ENCODE data around the gene NIM1K.

Gene NIM1K

GRCh38 chr5:43216941-43217340 lies 24.9 kb downstream of the NIM1K start:
- no peak overlapping the region for H3K4me3 ChIP-seq (ENCODE audit: low read length in 2 of 2)
- no peak overlapping the region for H3K14ac ChIP-seq (ENCODE audit: low read length)
- no peak for DNase-seq (ENCODE audit: low spot score)
- no peak overlapping the region for H2BK12ac ChIP-seq (ENCODE audit: low read length)
- H3K9me3 ChIP-seq (replicated peaks in 1 of 2; ENCODE audit: control insufficient read depth in 2 of 2, insufficient read depth in 1 of 2, low read depth in 1 of 2, low read length in 2 of 2): no peaks in the 10 kb centered on the region
- no peaks in the 10 kb centered on the region for H3K4me1 ChIP-seq (ENCODE audit: control insufficient read depth in 2 of 2, insufficient read depth in 1 of 2, low read depth in 1 of 2, low read length in 2 of 2)
- no peaks in the 10 kb centered on the region for H3K79me1 ChIP-seq (ENCODE audit: low read depth, low read length)
- H4K8ac ChIP-seq (ENCODE audit: low read depth, low read length): no peak overlapping the region
- H3K27me3 ChIP-seq (ENCODE audit: control insufficient read depth in 3 of 3, insufficient read depth in 3 of 3, low read depth in 1 of 3, low read length in 3 of 3): no peaks in the 10 kb centered on the region
- H3K4me2 ChIP-seq (ENCODE audit: insufficient read depth, low read length, poor library complexity, severe bottlenecking): no peak overlapping the region
- H3K18ac ChIP-seq (ENCODE audit: low read length): no peak overlapping the region
- no peak overlapping the region for H2BK5ac ChIP-seq (ENCODE audit: low read length)
- H3K27ac ChIP-seq (replicated peaks; ENCODE audit: low read length): no peak overlapping the region
- H3K36me3 ChIP-seq (replicated peaks in 1 of 2; ENCODE audit: control insufficient read depth in 2 of 2, insufficient read depth in 2 of 2, low read length in 2 of 2): no peaks in the 10 kb centered on the region
- no peak overlapping the region for H2BK15ac ChIP-seq (ENCODE audit: low read length)
- no peak overlapping the region for H3K4ac ChIP-seq (ENCODE audit: low read length)
- H2AK5ac ChIP-seq (ENCODE audit: low read depth, low read length): no peak overlapping the region
- no peak overlapping the region for H3K23ac ChIP-seq (ENCODE audit: low read depth, low read length, poor library complexity)
- no peak overlapping the region for H3K9ac ChIP-seq (ENCODE audit: low read depth, low read length, poor library complexity)
- no peak overlapping the region for H2AFZ ChIP-seq (ENCODE audit: low read length)
- no peak overlapping the region for H2BK120ac ChIP-seq (ENCODE audit: low read depth, low read length)
- no peak overlapping the region for H4K91ac ChIP-seq (ENCODE audit: low read depth, low read length, poor library complexity)
- WGBS, 2 donors (ENCODE audit: extremely low coverage in 2 of 2, insufficient read length in 2 of 2, insufficient replicate concordance in 1 of 2): no CpG with 5 or more reads among the region's 2 CpGs

GRCh38 chr5:43219120-43219519 lies 27.1 kb downstream of the NIM1K start:
- Histone ChIP-seq H2BK5ac (ENCODE audit: low read length) (no peak overlapping the region), H3K4me1 (ENCODE audit: control insufficient read depth in 2 of 2, insufficient read depth in 1 of 2, low read depth in 1 of 2, low read length in 2 of 2) (no peaks in the 10 kb centered on the region), H3K36me3 (replicated peaks in 1 of 2; ENCODE audit: control insufficient read depth in 2 of 2, insufficient read depth in 2 of 2, low read length in 2 of 2) (no peaks in the 10 kb centered on the region), H3K23ac (ENCODE audit: low read depth, low read length, poor library complexity) (no peak overlapping the region), H2BK12ac (ENCODE audit: low read length) (no peak overlapping the region), H3K9ac (ENCODE audit: low read depth, low read length, poor library complexity) (no peak overlapping the region), H3K4ac (ENCODE audit: low read length) (no peak overlapping the region), H4K91ac (ENCODE audit: low read depth, low read length, poor library complexity) (no peak overlapping the region), H3K27ac (replicated peaks; ENCODE audit: low read length) (no peak overlapping the region), H2AK5ac (ENCODE audit: low read depth, low read length) (no peak overlapping the region), H2AFZ (ENCODE audit: low read length) (no peak overlapping the region), H3K14ac (ENCODE audit: low read length) (no peak overlapping the region), H3K4me3 (ENCODE audit: low read length in 2 of 2) (no peak overlapping the region), H4K8ac (ENCODE audit: low read depth, low read length) (no peak overlapping the region), H3K4me2 (ENCODE audit: insufficient read depth, low read length, poor library complexity, severe bottlenecking) (no peak overlapping the region), H2BK15ac (ENCODE audit: low read length) (no peak overlapping the region), H3K79me1 (ENCODE audit: low read depth, low read length) (no peaks in the 10 kb centered on the region), H3K9me3 (replicated peaks in 1 of 2; ENCODE audit: control insufficient read depth in 2 of 2, insufficient read depth in 1 of 2, low read depth in 1 of 2, low read length in 2 of 2) (no peaks in the 10 kb centered on the region), H3K27me3 (ENCODE audit: control insufficient read depth in 3 of 3, insufficient read depth in 3 of 3, low read depth in 1 of 3, low read length in 3 of 3) (no peaks in the 10 kb centered on the region), H3K18ac (ENCODE audit: low read length) (no peak overlapping the region), H2BK120ac (ENCODE audit: low read depth, low read length) (no peak overlapping the region)
- no peak for DNase-seq (ENCODE audit: low spot score)
- no CpG with 5 or more reads among the region's 1 CpG for WGBS, 2 donors (ENCODE audit: extremely low coverage in 2 of 2, insufficient read length in 2 of 2, insufficient replicate concordance in 1 of 2)

GRCh38 chr5:43221502-43221901 lies 29.5 kb downstream of the NIM1K start:
- no peaks in the 10 kb centered on the region for H3K9me3 ChIP-seq (replicated peaks in 1 of 2; ENCODE audit: control insufficient read depth in 2 of 2, insufficient read depth in 1 of 2, low read depth in 1 of 2, low read length in 2 of 2)
- H3K23ac ChIP-seq (ENCODE audit: low read depth, low read length, poor library complexity): no peak overlapping the region
- H2BK15ac ChIP-seq (ENCODE audit: low read length): no peak overlapping the region
- H4K91ac ChIP-seq (ENCODE audit: low read depth, low read length, poor library complexity): no peak overlapping the region
- H2BK120ac ChIP-seq (ENCODE audit: low read depth, low read length): no peak overlapping the region
- H3K79me1 ChIP-seq (ENCODE audit: low read depth, low read length): no peaks in the 10 kb centered on the region
- H3K4me2 ChIP-seq (ENCODE audit: insufficient read depth, low read length, poor library complexity, severe bottlenecking): no peak overlapping the region
- H3K14ac ChIP-seq (ENCODE audit: low read length): no peak overlapping the region
- H3K36me3 ChIP-seq (replicated peaks in 1 of 2; ENCODE audit: control insufficient read depth in 2 of 2, insufficient read depth in 2 of 2, low read length in 2 of 2): no peaks in the 10 kb centered on the region
- no peak overlapping the region for H3K9ac ChIP-seq (ENCODE audit: low read depth, low read length, poor library complexity)
- no peak overlapping the region for H3K18ac ChIP-seq (ENCODE audit: low read length)
- no peak overlapping the region for H4K8ac ChIP-seq (ENCODE audit: low read depth, low read length)
- DNase-seq (ENCODE audit: low spot score): no peak
- no peak overlapping the region for H3K4ac ChIP-seq (ENCODE audit: low read length)
- no peak overlapping the region for H3K4me3 ChIP-seq (ENCODE audit: low read length in 2 of 2)
- H3K27me3 ChIP-seq (ENCODE audit: control insufficient read depth in 3 of 3, insufficient read depth in 3 of 3, low read depth in 1 of 3, low read length in 3 of 3): peaks cover 0 to 2% (median 0%) of the 10 kb centered on the region in 3 experiments
- no peak overlapping the region for H2AFZ ChIP-seq (ENCODE audit: low read length)
- no peak overlapping the region for H2AK5ac ChIP-seq (ENCODE audit: low read depth, low read length)
- H2BK5ac ChIP-seq (ENCODE audit: low read length): no peak overlapping the region
- no peak overlapping the region for H3K27ac ChIP-seq (replicated peaks; ENCODE audit: low read length)
- H3K4me1 ChIP-seq (ENCODE audit: control insufficient read depth in 2 of 2, insufficient read depth in 1 of 2, low read depth in 1 of 2, low read length in 2 of 2): no peaks in the 10 kb centered on the region
- WGBS, 2 donors (ENCODE audit: extremely low coverage in 2 of 2, insufficient read length in 2 of 2, insufficient replicate concordance in 1 of 2): no CpG with 5 or more reads among the region's 5 CpGs
- H2BK12ac ChIP-seq (ENCODE audit: low read length): no peak overlapping the region

GRCh38 chr5:43225649-43226245 lies 33.7 kb downstream of the NIM1K start:
- H3K4me2 ChIP-seq (ENCODE audit: insufficient read depth, low read length, poor library complexity, severe bottlenecking): no peak overlapping the region
- DNase-seq (ENCODE audit: low spot score): no peak
- no peak overlapping the region for H2BK15ac ChIP-seq (ENCODE audit: low read length)
- no peak overlapping the region for H3K4ac ChIP-seq (ENCODE audit: low read length)
- H2AFZ ChIP-seq (ENCODE audit: low read length): no peak overlapping the region
- no peak overlapping the region for H3K9ac ChIP-seq (ENCODE audit: low read depth, low read length, poor library complexity)
- peaks cover 0 to 2% (median 0%) of the 10 kb centered on the region in 3 experiments for H3K27me3 ChIP-seq (ENCODE audit: control insufficient read depth in 3 of 3, insufficient read depth in 3 of 3, low read depth in 1 of 3, low read length in 3 of 3)
- no peaks in the 10 kb centered on the region for H3K79me1 ChIP-seq (ENCODE audit: low read depth, low read length)
- no peaks in the 10 kb centered on the region for H3K4me1 ChIP-seq (ENCODE audit: control insufficient read depth in 2 of 2, insufficient read depth in 1 of 2, low read depth in 1 of 2, low read length in 2 of 2)
- no peak overlapping the region for H3K23ac ChIP-seq (ENCODE audit: low read depth, low read length, poor library complexity)
- H4K8ac ChIP-seq (ENCODE audit: low read depth, low read length): no peak overlapping the region
- H4K91ac ChIP-seq (ENCODE audit: low read depth, low read length, poor library complexity): no peak overlapping the region
- no peak overlapping the region for H3K14ac ChIP-seq (ENCODE audit: low read length)
- no peak overlapping the region for H3K27ac ChIP-seq (replicated peaks; ENCODE audit: low read length)
- H3K36me3 ChIP-seq (replicated peaks in 1 of 2; ENCODE audit: control insufficient read depth in 2 of 2, insufficient read depth in 2 of 2, low read length in 2 of 2): no peaks in the 10 kb centered on the region
- H2BK5ac ChIP-seq (ENCODE audit: low read length): no peak overlapping the region
- no peak overlapping the region for H2BK12ac ChIP-seq (ENCODE audit: low read length)
- no peak overlapping the region for H3K18ac ChIP-seq (ENCODE audit: low read length)
- no peaks in the 10 kb centered on the region for H3K9me3 ChIP-seq (replicated peaks in 1 of 2; ENCODE audit: control insufficient read depth in 2 of 2, insufficient read depth in 1 of 2, low read depth in 1 of 2, low read length in 2 of 2)
- H2BK120ac ChIP-seq (ENCODE audit: low read depth, low read length): no peak overlapping the region
- H3K4me3 ChIP-seq (ENCODE audit: low read length in 2 of 2): no peak overlapping the region
- H2AK5ac ChIP-seq (ENCODE audit: low read depth, low read length): no peak overlapping the region
- no CpG with 5 or more reads among the region's 2 CpGs for WGBS, 2 donors (ENCODE audit: extremely low coverage in 2 of 2, insufficient read length in 2 of 2, insufficient replicate concordance in 1 of 2)
